KMS-11 (cell line): ENCODE measurements around the gene IL19.

Experiments used
- H2AFZ ChIP-seq: fragments of 200-600 bp; sonication (generic); 2 replicates; pipeline ENCODE4 v1.6.1; 2016; ENCODE audit warnings: antibody characterized with exemption, mixed run types, low read depth
- H3K27ac ChIP-seq: fragments of 200-600 bp; sonication (generic); 2 replicates; pipeline ENCODE4 v1.6.1; 2016; ENCODE audit warnings: mild to moderate bottlenecking, mixed run types
- H3K27me3 ChIP-seq: fragments of 200-600 bp; sonication (generic); 2 replicates; pipeline ENCODE4 v1.6.1; 2017; ENCODE audit warnings: mild to moderate bottlenecking, low read depth, mixed run types, moderate library complexity; ENCODE audit not compliant: insufficient read depth
- H3K36me3 ChIP-seq: fragments of 200-600 bp; sonication (generic); 2 replicates; pipeline ENCODE4 v1.6.1; 2017; ENCODE audit warnings: mild to moderate bottlenecking, mixed run types; ENCODE audit not compliant: insufficient read depth
- H3K4me1 ChIP-seq: fragments of 200-600 bp; sonication (generic); 2 replicates; pipeline ENCODE4 v1.6.1; 2016; ENCODE audit warnings: mild to moderate bottlenecking, low read depth, mixed run types; ENCODE audit not compliant: poor library complexity, severe bottlenecking
- H3K4me2 ChIP-seq: fragments of 200-600 bp; sonication (generic); 2 replicates; pipeline ENCODE4 v1.7.0; 2016; ENCODE audit warnings: mild to moderate bottlenecking, mixed run types
- H3K4me3 ChIP-seq: fragments of 200-600 bp; sonication (generic); IDR thresholded peaks from 2 replicates; pipeline ENCODE4 v1.6.1; 2017; ENCODE audit warnings: low read depth, low read length, mixed read lengths; ENCODE audit not compliant: insufficient read depth
- H3K79me2 ChIP-seq: fragments of 200-600 bp; sonication (generic); 2 replicates; pipeline ENCODE4 v1.6.1; 2016; ENCODE audit warnings: low read depth, mixed run types; ENCODE audit not compliant: insufficient read depth
- H3K9ac ChIP-seq: fragments of 200-600 bp; sonication (generic); 2 replicates; pipeline ENCODE4 v1.6.1; 2016; ENCODE audit warnings: mild to moderate bottlenecking, mixed run types
- H4K20me1 ChIP-seq: fragments of 200-600 bp; sonication (generic); 2 replicates; pipeline ENCODE4 v1.6.1; 2016; ENCODE audit warnings: mild to moderate bottlenecking, mixed run types; ENCODE audit not compliant: insufficient read depth
- CTCF ChIP-seq: fragments of 200-600 bp; sonication (generic); conservative IDR thresholded peaks from 2 replicates; pipeline ENCODE4 v1.6.1; 2017; ENCODE audit warnings: low read depth, mild to moderate bottlenecking, antibody characterized with exemption, low read length, moderate library complexity, mixed read lengths

Gene IL19

GRCh38 chr1:206887701-206888100 lies 117.1 kb downstream of the IL19 start:
- Histone ChIP-seq H3K4me2 (no peak overlapping the region), H3K27ac (no peak overlapping the region), H3K36me3 (no peaks in the 10 kb centered on the region), H2AFZ (no peak overlapping the region), H3K79me2 (no peaks in the 10 kb centered on the region), H3K4me1 (peaks cover 19% of the 10 kb centered on the region), H3K4me3 (no peak overlapping the region), H3K27me3 (no peaks in the 10 kb centered on the region), H4K20me1 (no peaks in the 10 kb centered on the region), H3K9ac (no peak overlapping the region)
- TF ChIP-seq CTCF: no peak

- H3K27ac ChIP-seq: no peak overlapping the region
- H3K79me2 ChIP-seq: no peaks in the 10 kb centered on the region
- peaks cover 8% of the 10 kb centered on the region for H3K4me1 ChIP-seq
- H4K20me1 ChIP-seq: no peaks in the 10 kb centered on the region
- no peak overlapping the region for H3K4me3 ChIP-seq
- no peaks in the 10 kb centered on the region for H3K36me3 ChIP-seq
- H3K27me3 ChIP-seq: no peaks in the 10 kb centered on the region; the same call in 1 of the 2 replicates
- no peak overlapping the region for H3K4me2 ChIP-seq
- H2AFZ ChIP-seq: no peak overlapping the region
- H3K9ac ChIP-seq: no peak overlapping the region
- no peak for TF ChIP-seq CTCF
Measured at GRCh38 chr1:206890125-206891060, 119.8 kb downstream of the IL19 start.

- H4K20me1 ChIP-seq: no peaks in the 10 kb centered on the region
- H2AFZ ChIP-seq: no peak overlapping the region
- H3K4me3 ChIP-seq: no peak overlapping the region
- no peak overlapping the region for H3K9ac ChIP-seq
- H3K79me2 ChIP-seq: no peaks in the 10 kb centered on the region
- TF ChIP-seq CTCF: no peak
- peaks cover 8% of the 10 kb centered on the region for H3K4me1 ChIP-seq
- no peaks in the 10 kb centered on the region; the same call in 1 of the 2 replicates for H3K27me3 ChIP-seq
- no peak overlapping the region for H3K4me2 ChIP-seq
- H3K27ac ChIP-seq: no peak overlapping the region
- no peaks in the 10 kb centered on the region for H3K36me3 ChIP-seq
Measured at GRCh38 chr1:206891412-206891811, 120.8 kb downstream of the IL19 start.
